ENCODE measurements around the gene CASP5.

- TF ChIP-seq EZH2phosphoT487 (IDR thresholded peaks at IDR 0.05; ENCODE audit: low read depth, severe bottlenecking, unreplicated experiment): no peak
- peak; percentile 26 for TF ChIP-seq CTCF (IDR thresholded peaks at IDR 0.05; ENCODE audit: poor library complexity)
- TF ChIP-seq EZH2 (IDR thresholded peaks at IDR 0.05; ENCODE audit: borderline replicate concordance): no peak
These were observed 25.7 kb downstream of the CASP5 start for GRCh38 chr11:104997288-104997687.

Measured in hepatocyte (in vitro differentiated cells).